HCT116 (cell line): ENCODE results near the gene FOXO6.

ENCODE experiments used
- CEBPB ChIP-seq: IDR thresholded peaks from 2 replicates; pipeline ENCODE4 v1.6.1; 2012; ENCODE audit warnings: low read depth
- EGR1 ChIP-seq: IDR thresholded peaks from 2 replicates; pipeline ENCODE4 v1.6.1; 2012; ENCODE audit warnings: low read depth
- EZH2 ChIP-seq: fragments of 200-600 bp; sonication (generic); IDR thresholded peaks from 2 replicates; pipeline ENCODE4 v1.6.1; 2017; ENCODE audit warnings: antibody characterized with exemption, mixed run types
- EZH2phosphoT487 ChIP-seq: fragments of 200-600 bp; IDR thresholded peaks from 2 replicates; pipeline ENCODE4 v1.6.1; 2018; ENCODE audit warnings: antibody characterized with exemption, borderline replicate concordance
- FOSL1 ChIP-seq: IDR thresholded peaks from 2 replicates; pipeline ENCODE4 v1.6.1; 2012; ENCODE audit warnings: low read depth
- JUND ChIP-seq: IDR thresholded peaks from 2 replicates; pipeline ENCODE4 v1.6.1; 2012
- POLR2A ChIP-seq: IDR thresholded peaks from 2 replicates; pipeline ENCODE4 v1.7.0; 2011; ENCODE audit warnings: borderline replicate concordance; ENCODE audit not compliant: insufficient read depth, insufficient read length; ENCODE audit errors: extremely low read depth
- POLR2AphosphoS5 ChIP-seq: IDR thresholded peaks from 2 replicates; pipeline ENCODE4 v1.6.1; 2011; ENCODE audit warnings: mild to moderate bottlenecking, low read depth, low read length, moderate library complexity
- RAD21 ChIP-seq: IDR thresholded peaks from 2 replicates; pipeline ENCODE4 v1.6.1; 2012; ENCODE audit warnings: low read depth, mild to moderate bottlenecking
- SP1 ChIP-seq: IDR thresholded peaks from 2 replicates; pipeline ENCODE4 v1.6.1; 2012; ENCODE audit warnings: low read depth
- ZFX ChIP-seq: fragments of 450-650 bp; IDR thresholded peaks from 2 replicates; pipeline ENCODE4 v1.6.1; 2017
- ZNF274 ChIP-seq: fragments of 200-500 bp; sonication (Bioruptor generic); IDR thresholded peaks from 2 replicates; pipeline ENCODE4 v1.6.1; 2014; ENCODE audit warnings: mild to moderate bottlenecking, low read depth, low read length, inconsistent platforms
- TF ChIP-seq, protein P1 (sequence below): IDR thresholded peaks from 2 replicates; pipeline ENCODE4 v1.6.1; 2012
- TF ChIP-seq, protein P2 (sequence below), 3 experiments: fragments of 200-600 bp in 1 of 3; sonication (generic) in 1 of 3; IDR thresholded peaks in 2 of 3; conservative IDR thresholded peaks in 1 of 3; 2 replicates each; pipeline ENCODE4 v1.5.1; 2012 to 2017; ENCODE audit warnings: low read depth in 2 of 3, low read length in 2 of 3, antibody characterized with exemption in 1 of 3, borderline replicate concordance in 1 of 3, control low read depth in 1 of 3, mild to moderate bottlenecking in 1 of 3, mixed read lengths in 1 of 3, mixed run types in 1 of 3, moderate library complexity in 1 of 3; ENCODE audit not compliant: insufficient read depth in 1 of 3

DNA sequence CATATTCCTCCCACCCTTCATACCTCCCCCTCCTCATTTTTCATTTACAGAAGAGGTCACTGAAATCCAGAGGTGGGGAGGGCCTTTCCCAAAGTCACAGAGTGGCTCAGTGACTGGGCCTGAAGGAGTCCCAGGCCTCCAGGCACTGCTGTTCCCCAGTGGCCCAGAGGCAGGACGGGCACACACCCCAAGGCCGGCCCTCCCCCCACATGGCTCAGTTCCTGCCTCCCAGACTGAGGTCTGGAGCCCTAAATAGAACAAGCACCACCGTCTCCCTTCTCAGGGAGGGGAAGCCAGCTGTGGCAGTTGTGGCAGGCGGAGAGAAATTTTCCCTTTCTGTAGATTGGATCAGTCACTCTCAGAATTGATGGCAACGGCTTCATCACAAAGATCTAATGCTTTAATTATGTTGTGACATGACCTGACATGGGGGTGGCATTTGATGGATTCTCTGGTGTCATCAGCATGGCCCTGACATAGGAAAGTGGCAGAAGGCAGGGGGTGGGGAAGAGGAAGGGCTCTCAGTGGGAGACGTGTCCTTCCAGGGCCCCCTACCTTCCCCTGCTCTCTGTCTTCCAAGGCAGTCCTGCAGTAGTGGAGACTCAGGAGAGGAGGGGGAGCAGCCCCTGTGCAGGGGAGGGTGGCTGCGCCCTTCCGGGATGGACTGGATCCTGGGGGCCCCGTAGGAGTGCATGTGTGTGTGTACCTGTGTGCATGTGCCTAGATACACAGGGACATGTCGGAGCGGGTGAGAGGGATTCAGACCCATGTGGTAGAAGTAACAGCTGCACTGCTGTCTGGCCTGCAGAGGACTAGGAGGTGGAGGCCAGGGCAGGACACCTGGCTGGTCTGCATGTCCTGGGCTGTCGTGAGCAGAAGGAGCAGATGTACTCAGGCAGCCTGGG lies 41.2 kb upstream of the FOXO6 start:
- no peak for TF ChIP-seq POLR2A
- TF ChIP-seq ZNF274 = no peak
- TF ChIP-seq, protein P1, sequence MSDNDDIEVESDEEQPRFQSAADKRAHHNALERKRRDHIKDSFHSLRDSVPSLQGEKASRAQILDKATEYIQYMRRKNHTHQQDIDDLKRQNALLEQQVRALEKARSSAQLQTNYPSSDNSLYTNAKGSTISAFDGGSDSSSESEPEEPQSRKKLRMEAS = no peak
- no peak for TF ChIP-seq POLR2AphosphoS5
- TF ChIP-seq, protein P2, sequence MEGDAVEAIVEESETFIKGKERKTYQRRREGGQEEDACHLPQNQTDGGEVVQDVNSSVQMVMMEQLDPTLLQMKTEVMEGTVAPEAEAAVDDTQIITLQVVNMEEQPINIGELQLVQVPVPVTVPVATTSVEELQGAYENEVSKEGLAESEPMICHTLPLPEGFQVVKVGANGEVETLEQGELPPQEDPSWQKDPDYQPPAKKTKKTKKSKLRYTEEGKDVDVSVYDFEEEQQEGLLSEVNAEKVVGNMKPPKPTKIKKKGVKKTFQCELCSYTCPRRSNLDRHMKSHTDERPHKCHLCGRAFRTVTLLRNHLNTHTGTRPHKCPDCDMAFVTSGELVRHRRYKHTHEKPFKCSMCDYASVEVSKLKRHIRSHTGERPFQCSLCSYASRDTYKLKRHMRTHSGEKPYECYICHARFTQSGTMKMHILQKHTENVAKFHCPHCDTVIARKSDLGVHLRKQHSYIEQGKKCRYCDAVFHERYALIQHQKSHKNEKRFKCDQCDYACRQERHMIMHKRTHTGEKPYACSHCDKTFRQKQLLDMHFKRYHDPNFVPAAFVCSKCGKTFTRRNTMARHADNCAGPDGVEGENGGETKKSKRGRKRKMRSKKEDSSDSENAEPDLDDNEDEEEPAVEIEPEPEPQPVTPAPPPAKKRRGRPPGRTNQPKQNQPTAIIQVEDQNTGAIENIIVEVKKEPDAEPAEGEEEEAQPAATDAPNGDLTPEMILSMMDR (IDR thresholded peaks at IDR 0.05 in 2 of 3, conservative IDR thresholded peaks at IDR 0.05 in 1 of 3; ENCODE audit: borderline replicate concordance in 1 of 3, insufficient read depth in 1 of 3, low read depth in 2 of 3, low read length in 2 of 3) = no peak
- TF ChIP-seq CEBPB = no peak
- no peak for TF ChIP-seq EGR1
- no peak for TF ChIP-seq EZH2phosphoT487
- no peak for TF ChIP-seq EZH2
- no peak for TF ChIP-seq JUND
- TF ChIP-seq RAD21 = no peak
- no peak for TF ChIP-seq ZFX
- no peak for TF ChIP-seq SP1
- TF ChIP-seq FOSL1 = no peak
